NOMO-1 treated with dmso at 0.1 percent for 144 hours (cell line): Measurements from ENCODE around the gene AGTR1.
"Not testable (repeated sequence)": the region's sequence is repeated elsewhere in the genome, so short reads cannot be mapped to it uniquely, and the experiment has no call there.

Experiments
- DNase-seq: peaks from one replicate; lab custom pipeline; 2025; ENCODE audit not compliant: unreplicated experiment; lab: John Stamatoyannopoulos, UW

The AGTR1 gene

GRCh38 chr3:148717885-148718561 is 20.3 kb downstream of the AGTR1 start:
- no peak for DNase-seq

GRCh38 chr3:148718982-148719862 is 21.5 kb downstream of the AGTR1 start:
- no peak for DNase-seq

- DNase-seq: no peak
Observed at GRCh38 chr3:148720873-148721272, 23.2 kb downstream of the AGTR1 start.

DNA sequence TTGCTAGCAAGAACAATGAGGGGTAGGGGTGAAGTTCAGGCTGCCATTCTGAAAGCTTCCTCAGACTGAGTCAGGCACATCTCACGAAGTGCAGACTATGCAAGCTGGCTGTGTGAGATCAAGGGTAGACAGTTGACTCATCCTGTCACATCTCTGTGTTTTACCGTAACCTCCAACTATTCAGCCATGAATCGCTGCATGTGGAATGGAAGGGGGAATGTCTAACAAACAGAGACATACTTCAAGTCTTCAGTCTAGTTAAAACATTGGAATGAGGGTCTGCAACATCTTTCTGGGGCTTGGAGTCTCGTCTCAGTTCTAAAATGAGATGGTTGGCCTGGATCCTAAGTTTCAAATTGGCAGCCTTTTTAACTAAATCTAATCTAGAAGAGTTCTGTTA is 25.9 kb downstream of the AGTR1 start:
- DNase-seq: no peak

DNA sequence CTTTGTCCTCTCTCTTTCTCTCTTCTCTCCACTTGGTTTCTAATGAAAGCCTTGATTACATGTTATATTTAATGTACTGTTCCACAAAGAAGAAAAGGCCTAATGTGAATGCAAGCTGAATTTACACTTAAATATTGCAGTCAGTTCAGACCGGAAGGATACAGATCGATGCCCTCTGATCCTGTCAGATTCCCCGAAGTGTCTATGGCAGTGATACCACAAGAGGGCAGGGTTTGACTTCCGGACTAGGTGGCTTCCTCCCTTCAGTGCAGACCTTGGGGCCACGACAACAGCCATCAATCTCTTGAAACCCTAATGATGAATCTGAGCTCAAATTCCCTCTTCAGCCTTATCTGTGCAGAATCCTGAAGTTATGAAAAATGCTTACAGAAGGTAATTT is 29.5 kb downstream of the AGTR1 start:
- peak; percentile 44 for DNase-seq

- DNase-seq: no peak
Observed at GRCh38 chr3:148728753-148729152, 31.1 kb downstream of the AGTR1 start.

- DNase-seq: no peak
Observed at GRCh38 chr3:148729476-148730055, 31.9 kb downstream of the AGTR1 start.

DNA sequence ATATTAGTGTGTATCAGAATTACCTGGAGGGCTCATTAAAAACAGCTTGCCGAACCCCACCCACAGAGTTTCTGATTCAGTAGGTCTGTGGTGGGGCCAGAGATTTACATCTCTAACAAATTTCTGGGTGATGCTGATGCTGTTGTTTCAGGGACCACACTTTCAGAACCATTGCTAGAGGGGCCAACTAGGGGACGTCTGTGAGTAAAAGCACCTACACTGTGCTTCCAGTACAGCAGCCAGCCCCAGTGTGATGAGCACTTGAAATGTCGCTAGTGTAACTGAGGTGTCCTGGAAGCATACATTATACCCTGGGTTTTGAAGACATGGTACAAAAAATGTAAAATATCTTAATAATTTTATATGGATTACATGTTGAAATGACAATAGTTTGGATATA is 33.0 kb downstream of the AGTR1 start:
- DNase-seq: no peak

DNA sequence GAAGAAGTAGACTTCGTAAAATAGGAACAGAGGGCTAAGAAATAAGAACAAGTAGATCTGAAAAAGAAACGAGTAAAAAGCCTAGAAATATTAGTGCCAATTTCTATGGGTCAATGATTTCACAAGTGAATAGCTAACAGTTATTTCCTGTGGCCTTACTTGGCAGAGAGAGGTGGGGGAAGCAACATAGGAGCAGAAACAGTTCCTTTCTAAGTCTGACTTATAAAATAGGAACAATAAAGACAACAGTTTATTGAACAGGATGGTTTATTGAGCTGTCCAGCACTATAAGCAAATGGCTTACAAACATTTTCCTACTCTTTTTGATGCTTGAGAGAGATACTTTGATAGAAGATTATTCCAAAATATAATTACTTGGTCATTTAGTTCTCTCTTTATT is 37.9 kb downstream of the AGTR1 start:
- peak; percentile 19 for DNase-seq

- no peak for DNase-seq
Observed at GRCh38 chr3:148736086-148736485, 38.4 kb downstream of the AGTR1 start.

- DNase-seq: no peak
Observed at GRCh38 chr3:148737104-148737530, 39.4 kb downstream of the AGTR1 start.

GRCh38 chr3:148739720-148740119 is 42.0 kb downstream of the AGTR1 start:
- DNase-seq: no peak

DNA sequence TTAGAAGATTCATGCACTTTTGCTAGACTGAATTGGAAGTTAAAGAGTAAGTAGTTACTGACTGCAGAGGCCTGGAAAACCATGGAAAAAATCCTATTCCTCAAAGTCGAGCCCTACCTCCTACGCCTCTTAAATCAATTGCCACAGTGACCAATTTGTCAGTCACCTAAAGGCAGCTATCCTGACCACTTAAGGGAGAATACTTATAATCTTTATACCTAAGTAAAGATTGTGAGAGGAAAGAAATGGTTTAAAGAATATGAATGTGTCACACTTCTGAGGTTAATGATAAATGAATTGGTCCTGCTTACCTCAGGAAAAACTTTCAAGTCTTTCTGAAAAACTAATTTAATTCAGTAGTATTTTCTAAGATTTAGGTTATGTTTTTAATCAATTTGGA is 42.6 kb downstream of the AGTR1 start:
- no peak for DNase-seq

DNA sequence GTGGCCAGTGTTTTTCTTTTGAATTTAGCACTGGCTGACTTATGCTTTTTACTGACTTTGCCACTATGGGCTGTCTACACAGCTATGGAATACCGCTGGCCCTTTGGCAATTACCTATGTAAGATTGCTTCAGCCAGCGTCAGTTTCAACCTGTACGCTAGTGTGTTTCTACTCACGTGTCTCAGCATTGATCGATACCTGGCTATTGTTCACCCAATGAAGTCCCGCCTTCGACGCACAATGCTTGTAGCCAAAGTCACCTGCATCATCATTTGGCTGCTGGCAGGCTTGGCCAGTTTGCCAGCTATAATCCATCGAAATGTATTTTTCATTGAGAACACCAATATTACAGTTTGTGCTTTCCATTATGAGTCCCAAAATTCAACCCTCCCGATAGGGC is 43.5 kb downstream of the AGTR1 start:
- no peak for DNase-seq

GRCh38 chr3:148742118-148742517 is 44.4 kb downstream of the AGTR1 start:
- no peak for DNase-seq

- no peak for DNase-seq
Observed at GRCh38 chr3:148746053-148746452, 48.4 kb downstream of the AGTR1 start.

- no peak for DNase-seq
Observed at GRCh38 chr3:148748283-148748682, 50.6 kb downstream of the AGTR1 start.

GRCh38 chr3:148750296-148750695 is 52.6 kb downstream of the AGTR1 start:
- DNase-seq: no peak

- DNase-seq: no peak
Observed at GRCh38 chr3:148751461-148751860, 53.8 kb downstream of the AGTR1 start.

GRCh38 chr3:148753385-148753784 is 55.7 kb downstream of the AGTR1 start:
- not testable (repeated sequence) for DNase-seq

GRCh38 chr3:148755570-148755969 is 57.9 kb downstream of the AGTR1 start:
- no peak for DNase-seq

DNA sequence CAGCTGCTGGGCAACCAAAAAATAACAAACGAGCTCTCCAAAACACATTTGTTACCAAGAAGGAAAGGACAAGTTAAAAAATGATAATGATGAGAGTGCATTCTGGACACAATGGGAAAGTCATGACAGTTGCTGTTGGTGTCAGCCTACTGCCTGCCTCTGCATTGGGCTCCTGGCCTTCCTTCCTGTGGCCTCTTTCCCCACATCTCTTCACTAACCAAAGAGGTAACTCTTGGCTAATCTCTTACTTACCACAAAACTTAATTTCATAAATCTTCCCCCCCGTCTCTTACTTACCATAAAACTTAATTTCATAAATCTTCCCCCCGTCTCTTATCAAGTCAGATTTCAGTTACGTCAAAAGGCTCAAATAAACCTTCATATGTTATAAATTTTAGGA is 58.6 kb downstream of the AGTR1 start:
- peak; percentile 51 for DNase-seq
